22Rv1 (cell line): ENCODE results near the gene HIGD1A.

Source experiments
- H3K27ac ChIP-seq: fragments of 450-650 bp; 2 replicates; pipeline ENCODE4 v1.5.1; 2017
- CTCF ChIP-seq: fragments of 450-650 bp; IDR thresholded peaks from 2 replicates; pipeline ENCODE4 v1.5.1; 2017; ENCODE audit warnings: mild to moderate bottlenecking
- ZFX ChIP-seq: fragments of 450-650 bp; IDR thresholded peaks from 2 replicates; pipeline ENCODE4 v1.6.1; 2017; ENCODE audit warnings: antibody characterized with exemption, borderline replicate concordance

HIGD1A gene

GRCh38 chr3:42733501-42734262, 70.6 kb downstream of the HIGD1A start:
- TF ChIP-seq ZFX = no peak
- TF ChIP-seq CTCF = no peak
- H3K27ac ChIP-seq = no peak overlapping the region
